GDM1 (cell line): ENCODE results near the gene RAB29.
"Not testable (repeated sequence)": the region's sequence is repeated elsewhere in the genome, so short reads cannot be mapped to it uniquely, and the experiment has no call there.

Source experiments
- DNase-seq: peaks from one replicate; lab custom pipeline; 2025; lab: John Stamatoyannopoulos, UW

Gene RAB29

DNA sequence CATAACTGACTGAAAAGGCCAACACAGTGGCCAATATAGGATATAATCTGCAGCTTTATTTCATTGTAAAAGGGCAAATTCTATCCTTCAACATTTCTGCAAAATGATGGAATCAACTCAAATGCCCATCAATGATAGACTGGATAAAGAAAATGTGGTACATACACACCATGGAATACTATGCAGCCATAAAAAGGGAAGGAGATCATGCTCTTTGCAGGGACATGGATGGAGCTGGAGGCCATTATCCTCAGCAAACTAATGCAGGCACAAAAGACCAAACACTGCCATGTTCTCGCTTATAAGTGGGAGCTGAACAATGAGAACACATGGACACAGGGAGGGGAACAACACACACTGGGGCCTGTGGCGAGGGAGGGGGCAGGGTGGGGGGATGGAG lies 54.5 kb downstream of the RAB29 start:
- not testable (repeated sequence) for DNase-seq

DNA sequence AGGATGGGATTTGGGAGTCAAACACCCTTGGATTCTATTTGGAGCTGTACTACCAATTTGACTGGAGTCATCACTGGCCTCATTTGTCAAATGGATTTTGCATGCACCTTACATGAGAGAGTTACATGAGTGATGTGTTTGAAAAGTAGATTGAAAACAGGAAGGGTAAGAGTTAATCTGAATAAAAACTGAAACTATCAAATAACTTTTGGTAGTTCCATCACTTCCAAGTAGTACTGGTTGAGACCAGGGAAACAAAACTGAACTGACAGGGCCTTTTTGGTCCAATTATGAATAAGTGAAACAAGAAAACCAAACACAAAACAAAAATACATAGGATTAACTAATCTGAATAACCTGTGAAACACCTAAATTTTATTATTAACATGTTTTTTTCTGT lies 55.5 kb downstream of the RAB29 start:
- no peak for DNase-seq

DNA sequence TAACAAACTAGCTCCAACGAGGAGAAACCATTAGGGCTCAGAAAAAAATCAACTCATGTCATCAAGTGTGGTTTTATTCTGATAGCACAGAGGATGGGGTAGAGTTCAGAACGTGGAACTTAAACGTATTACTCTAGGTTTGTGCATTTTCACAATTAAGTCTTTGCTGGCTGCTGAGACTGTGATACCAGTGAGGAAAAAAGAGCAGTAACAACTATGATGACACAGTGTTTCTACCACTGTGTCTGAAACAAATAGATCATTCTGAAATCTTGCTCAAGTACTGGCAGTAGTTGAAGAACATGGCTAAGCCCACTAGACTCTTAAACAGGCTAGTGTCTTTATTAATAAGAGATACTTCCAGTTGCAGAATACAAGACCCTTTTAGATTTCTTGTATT lies 56.3 kb downstream of the RAB29 start:
- DNase-seq = no peak
